MM.1S (cell line): ENCODE measurements around the gene SPHK1.
A peak's percentile ranks its signal among the peaks of the same experiment; 100 is the strongest.

Source experiments
- DNase-seq: peaks from one replicate; pipeline ENCODE4 v3.0.0-alpha.2; 2015
- H2AFZ ChIP-seq: fragments of 300-600 bp; sonication (generic); 2 replicates; pipeline ENCODE4 v1.6.0; 2016; ENCODE audit warnings: antibody characterized with exemption, low read length
- H3F3A ChIP-seq: fragments of 300-600 bp; sonication (generic); 2 replicates; pipeline ENCODE4 v1.6.1; 2016; ENCODE audit warnings: mild to moderate bottlenecking, antibody characterized with exemption, low read length, moderate library complexity, mixed read lengths; ENCODE audit not compliant: insufficient read depth
- H3K27ac ChIP-seq: fragments of 300-600 bp; sonication (generic); 2 replicates; pipeline ENCODE4 v1.5.1; 2016; ENCODE audit warnings: mild to moderate bottlenecking, low read length
- H3K27me3 ChIP-seq: fragments of 300-600 bp; sonication (generic); replicated peaks from 2 replicates; pipeline ENCODE4 v1.6.0; 2016; ENCODE audit warnings: low read length; ENCODE audit not compliant: insufficient read depth
- H3K36me3 ChIP-seq: fragments of 300-600 bp; sonication (generic); replicated peaks from 2 replicates; pipeline ENCODE4 v1.6.1; 2016; ENCODE audit warnings: mild to moderate bottlenecking, low read length, mixed read lengths; ENCODE audit not compliant: insufficient read depth
- H3K4me1 ChIP-seq: fragments of 300-600 bp; sonication (generic); 2 replicates; pipeline ENCODE4 v1.6.1; 2016; ENCODE audit warnings: low read length, mixed read lengths
- H3K4me2 ChIP-seq: fragments of 300-600 bp; sonication (generic); 2 replicates; pipeline ENCODE4 v1.6.0; 2016; ENCODE audit warnings: low read depth, low read length
- H3K4me3 ChIP-seq: fragments of 300-600 bp; sonication (generic); 2 replicates; pipeline ENCODE4 v1.5.1; 2016; ENCODE audit warnings: low read length, mixed read lengths
- H3K79me2 ChIP-seq: fragments of 300-600 bp; sonication (generic); 2 replicates; pipeline ENCODE4 v1.6.1; 2016; ENCODE audit warnings: mixed run types, low read length, mixed read lengths
- H3K9ac ChIP-seq: fragments of 300-600 bp; sonication (generic); 2 replicates; pipeline ENCODE4 v1.6.1; 2016; ENCODE audit warnings: low read length, mixed read lengths
- H3K9me2 ChIP-seq: fragments of 300-600 bp; sonication (generic); replicated peaks from 2 replicates; pipeline ENCODE4 v1.6.1; 2016; ENCODE audit warnings: mild to moderate bottlenecking, low read length, mixed read lengths; ENCODE audit not compliant: insufficient read depth
- H3K9me3 ChIP-seq: fragments of 300-600 bp; sonication (generic); replicated peaks from 2 replicates; pipeline ENCODE4 v1.6.1; 2016; ENCODE audit warnings: mild to moderate bottlenecking, low read length, mixed read lengths; ENCODE audit not compliant: insufficient read depth
- H4K20me1 ChIP-seq: fragments of 300-600 bp; sonication (generic); 2 replicates; pipeline ENCODE4 v1.6.1; 2016; ENCODE audit warnings: mild to moderate bottlenecking, low read length, moderate library complexity, mixed read lengths; ENCODE audit not compliant: insufficient read depth
- CTCF ChIP-seq: fragments of 300-600 bp; sonication (generic); IDR thresholded peaks from 2 replicates; pipeline ENCODE4 v1.5.1; 2016; ENCODE audit warnings: antibody characterized with exemption, low read length, mixed read lengths
- EZH2 ChIP-seq: fragments of 300-600 bp; sonication (generic); optimal IDR thresholded peaks from 2 replicates; pipeline ENCODE3; 2017; ENCODE audit warnings: low read depth, mild to moderate bottlenecking, antibody characterized with exemption, low read length, mixed read lengths
- EZH2phosphoT487 ChIP-seq: fragments of 300-600 bp; sonication (generic); IDR thresholded peaks from 2 replicates; pipeline ENCODE4 v1.6.1; 2018; ENCODE audit warnings: antibody characterized with exemption, low read length

SPHK1 gene

GRCh38 chr17:76395980-76396379 lies 11.6 kb downstream of the SPHK1 start:
- TF ChIP-seq EZH2phosphoT487: no peak
- TF ChIP-seq CTCF: no peak
- TF ChIP-seq EZH2: no peak
- Histone ChIP-seq H4K20me1 (no peaks in the 10 kb centered on the region), H3K4me3 (no peak overlapping the region), H3K36me3 (no peaks in the 10 kb centered on the region; the same call in 1 of the 2 replicates), H3K27ac (no peak overlapping the region), H3K9me2 (no peaks in the 10 kb centered on the region), H3F3A (no peaks in the 10 kb centered on the region), H2AFZ (no peak overlapping the region), H3K79me2 (no peaks in the 10 kb centered on the region), H3K4me2 (no peak overlapping the region), H3K4me1 (no peaks in the 10 kb centered on the region), H3K9ac (no peak overlapping the region), H3K27me3 (no peaks in the 10 kb centered on the region), H3K9me3 (no peaks in the 10 kb centered on the region)
- DNase-seq: no peak

GRCh38 chr17:76397184-76397583 lies 12.8 kb downstream of the SPHK1 start:
- DNase-seq: no peak
- no peak overlapping the region for H3K9ac ChIP-seq
- no peaks in the 10 kb centered on the region for H3K4me1 ChIP-seq
- no peaks in the 10 kb centered on the region for H4K20me1 ChIP-seq
- no peak overlapping the region for H3K27ac ChIP-seq
- no peaks in the 10 kb centered on the region for H3K79me2 ChIP-seq
- no peak overlapping the region for H3K4me3 ChIP-seq
- no peak for TF ChIP-seq EZH2phosphoT487
- no peak for TF ChIP-seq CTCF
- no peak for TF ChIP-seq EZH2
- no peak overlapping the region for H3K4me2 ChIP-seq
- H3F3A ChIP-seq: no peaks in the 10 kb centered on the region
- H3K36me3 ChIP-seq: peaks cover 3% of the 10 kb centered on the region; the same call in 1 of the 2 replicates
- no peaks in the 10 kb centered on the region for H3K27me3 ChIP-seq
- H3K9me3 ChIP-seq: no peaks in the 10 kb centered on the region
- no peaks in the 10 kb centered on the region for H3K9me2 ChIP-seq
- H2AFZ ChIP-seq: no peak overlapping the region

- Histone ChIP-seq H3K4me2 (no peak overlapping the region), H2AFZ (no peak overlapping the region), H3K4me3 (no peak overlapping the region), H4K20me1 (no peaks in the 10 kb centered on the region), H3K4me1 (no peaks in the 10 kb centered on the region), H3F3A (no peaks in the 10 kb centered on the region), H3K36me3 (peaks cover 3% of the 10 kb centered on the region; the same call in 1 of the 2 replicates), H3K27me3 (no peaks in the 10 kb centered on the region), H3K9me2 (no peaks in the 10 kb centered on the region), H3K27ac (no peak overlapping the region), H3K9ac (no peak overlapping the region), H3K79me2 (no peaks in the 10 kb centered on the region), H3K9me3 (no peaks in the 10 kb centered on the region)
- peak; percentile 81 for DNase-seq
- TF ChIP-seq CTCF: peak; percentile 97
- TF ChIP-seq EZH2phosphoT487: no peak
Observed at GRCh38 chr17:76397687-76398522, 13.5 kb downstream of the SPHK1 start.
